Sigmoid colon (tissue), 3 donors: ENCODE data around the gene TBC1D16.

ENCODE experiments used
- POLR2A ChIP-seq, 2 donors: fragments of 450-650 bp; IDR thresholded peaks; one replicate each; pipeline ENCODE4 v1.6.1; 2016; ENCODE audit warnings: antibody characterized with exemption in 2 of 2, mild to moderate bottlenecking in 2 of 2, moderate library complexity in 2 of 2
- TF ChIP-seq, protein P1 (sequence below), 4 experiments: fragments of 450-650 bp in 3 of 4; fragments of 200-600 bp in 1 of 4; IDR thresholded peaks; one replicate each; pipeline ENCODE4 v1.5.1; 2016 to 2019; ENCODE audit warnings: antibody characterized with exemption in 4 of 4, mild to moderate bottlenecking in 3 of 4, moderate library complexity in 2 of 4

DNA sequence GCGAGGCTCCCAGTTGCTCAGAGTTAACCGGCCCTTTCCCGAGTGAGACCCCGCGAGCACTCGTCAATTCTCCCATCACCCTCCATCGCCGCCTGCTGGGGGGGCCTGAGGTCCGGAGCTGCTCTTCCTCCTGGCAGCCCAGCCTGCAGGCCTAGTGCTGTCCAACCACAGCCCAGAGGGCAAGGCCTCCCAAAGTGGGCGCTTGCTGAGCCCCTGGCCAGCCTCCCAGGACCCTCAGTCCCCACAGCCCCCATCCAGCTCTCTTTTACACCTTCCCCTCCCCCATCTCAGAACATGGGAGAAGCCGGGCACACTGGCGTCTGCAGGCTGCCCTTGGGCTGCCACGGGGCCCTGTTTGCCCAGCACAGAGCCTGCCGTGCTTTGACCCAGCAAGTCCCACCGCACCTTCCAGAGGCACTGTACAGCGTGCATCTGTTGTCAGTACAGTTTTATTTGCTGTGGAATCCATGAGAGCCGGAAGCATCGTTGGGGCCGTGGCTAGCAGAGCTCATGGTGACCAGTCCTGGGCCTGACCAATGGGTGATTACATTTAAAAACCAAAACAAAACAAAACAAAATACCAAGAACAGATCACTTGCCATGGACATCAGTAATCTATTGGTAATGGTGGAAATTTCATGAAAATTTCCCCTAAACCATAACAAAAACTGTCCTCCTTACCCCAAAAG is 100.3 kb downstream of the TBC1D16 start:
- TF ChIP-seq, protein P1, sequence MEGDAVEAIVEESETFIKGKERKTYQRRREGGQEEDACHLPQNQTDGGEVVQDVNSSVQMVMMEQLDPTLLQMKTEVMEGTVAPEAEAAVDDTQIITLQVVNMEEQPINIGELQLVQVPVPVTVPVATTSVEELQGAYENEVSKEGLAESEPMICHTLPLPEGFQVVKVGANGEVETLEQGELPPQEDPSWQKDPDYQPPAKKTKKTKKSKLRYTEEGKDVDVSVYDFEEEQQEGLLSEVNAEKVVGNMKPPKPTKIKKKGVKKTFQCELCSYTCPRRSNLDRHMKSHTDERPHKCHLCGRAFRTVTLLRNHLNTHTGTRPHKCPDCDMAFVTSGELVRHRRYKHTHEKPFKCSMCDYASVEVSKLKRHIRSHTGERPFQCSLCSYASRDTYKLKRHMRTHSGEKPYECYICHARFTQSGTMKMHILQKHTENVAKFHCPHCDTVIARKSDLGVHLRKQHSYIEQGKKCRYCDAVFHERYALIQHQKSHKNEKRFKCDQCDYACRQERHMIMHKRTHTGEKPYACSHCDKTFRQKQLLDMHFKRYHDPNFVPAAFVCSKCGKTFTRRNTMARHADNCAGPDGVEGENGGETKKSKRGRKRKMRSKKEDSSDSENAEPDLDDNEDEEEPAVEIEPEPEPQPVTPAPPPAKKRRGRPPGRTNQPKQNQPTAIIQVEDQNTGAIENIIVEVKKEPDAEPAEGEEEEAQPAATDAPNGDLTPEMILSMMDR (IDR thresholded peaks at IDR 0.05), result no peak
- no peak for TF ChIP-seq POLR2A (IDR thresholded peaks at IDR 0.05)
